AG09309 (cell line): ENCODE measurements around the gene ABCD1.

Experiments used
- DNase-seq: peaks from one replicate; pipeline ENCODE4 v3.0.0-alpha.2; 2010; ENCODE audit warnings: low read depth
- H3K4me3 ChIP-seq: 2 replicates; pipeline ENCODE4 v1.5.1; 2011; ENCODE audit warnings: mild to moderate bottlenecking, low read depth, low read length, moderate library complexity; ENCODE audit not compliant: control insufficient read depth
- TF ChIP-seq, protein P1 (sequence below): IDR thresholded peaks from 2 replicates; pipeline ENCODE4 v1.5.1; 2011; ENCODE audit warnings: mild to moderate bottlenecking, low read depth, low read length, inconsistent platforms; ENCODE audit not compliant: insufficient read depth, control insufficient read depth; ENCODE audit errors: missing control alignments

The ABCD1 gene

GRCh38 chrX:153766871-153767673 is 42.4 kb downstream of the ABCD1 start:
- DNase-seq, result no peak
- no peak overlapping the region; the same call in 1 of the 2 replicates for H3K4me3 ChIP-seq
- TF ChIP-seq, protein P1, sequence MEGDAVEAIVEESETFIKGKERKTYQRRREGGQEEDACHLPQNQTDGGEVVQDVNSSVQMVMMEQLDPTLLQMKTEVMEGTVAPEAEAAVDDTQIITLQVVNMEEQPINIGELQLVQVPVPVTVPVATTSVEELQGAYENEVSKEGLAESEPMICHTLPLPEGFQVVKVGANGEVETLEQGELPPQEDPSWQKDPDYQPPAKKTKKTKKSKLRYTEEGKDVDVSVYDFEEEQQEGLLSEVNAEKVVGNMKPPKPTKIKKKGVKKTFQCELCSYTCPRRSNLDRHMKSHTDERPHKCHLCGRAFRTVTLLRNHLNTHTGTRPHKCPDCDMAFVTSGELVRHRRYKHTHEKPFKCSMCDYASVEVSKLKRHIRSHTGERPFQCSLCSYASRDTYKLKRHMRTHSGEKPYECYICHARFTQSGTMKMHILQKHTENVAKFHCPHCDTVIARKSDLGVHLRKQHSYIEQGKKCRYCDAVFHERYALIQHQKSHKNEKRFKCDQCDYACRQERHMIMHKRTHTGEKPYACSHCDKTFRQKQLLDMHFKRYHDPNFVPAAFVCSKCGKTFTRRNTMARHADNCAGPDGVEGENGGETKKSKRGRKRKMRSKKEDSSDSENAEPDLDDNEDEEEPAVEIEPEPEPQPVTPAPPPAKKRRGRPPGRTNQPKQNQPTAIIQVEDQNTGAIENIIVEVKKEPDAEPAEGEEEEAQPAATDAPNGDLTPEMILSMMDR, result no peak

- H3K4me3 ChIP-seq, result no peak overlapping the region
- DNase-seq, result no peak
- TF ChIP-seq, protein P1, result no peak
Observed at GRCh38 chrX:153767674-153768055, 43.0 kb downstream of the ABCD1 start.

DNA sequence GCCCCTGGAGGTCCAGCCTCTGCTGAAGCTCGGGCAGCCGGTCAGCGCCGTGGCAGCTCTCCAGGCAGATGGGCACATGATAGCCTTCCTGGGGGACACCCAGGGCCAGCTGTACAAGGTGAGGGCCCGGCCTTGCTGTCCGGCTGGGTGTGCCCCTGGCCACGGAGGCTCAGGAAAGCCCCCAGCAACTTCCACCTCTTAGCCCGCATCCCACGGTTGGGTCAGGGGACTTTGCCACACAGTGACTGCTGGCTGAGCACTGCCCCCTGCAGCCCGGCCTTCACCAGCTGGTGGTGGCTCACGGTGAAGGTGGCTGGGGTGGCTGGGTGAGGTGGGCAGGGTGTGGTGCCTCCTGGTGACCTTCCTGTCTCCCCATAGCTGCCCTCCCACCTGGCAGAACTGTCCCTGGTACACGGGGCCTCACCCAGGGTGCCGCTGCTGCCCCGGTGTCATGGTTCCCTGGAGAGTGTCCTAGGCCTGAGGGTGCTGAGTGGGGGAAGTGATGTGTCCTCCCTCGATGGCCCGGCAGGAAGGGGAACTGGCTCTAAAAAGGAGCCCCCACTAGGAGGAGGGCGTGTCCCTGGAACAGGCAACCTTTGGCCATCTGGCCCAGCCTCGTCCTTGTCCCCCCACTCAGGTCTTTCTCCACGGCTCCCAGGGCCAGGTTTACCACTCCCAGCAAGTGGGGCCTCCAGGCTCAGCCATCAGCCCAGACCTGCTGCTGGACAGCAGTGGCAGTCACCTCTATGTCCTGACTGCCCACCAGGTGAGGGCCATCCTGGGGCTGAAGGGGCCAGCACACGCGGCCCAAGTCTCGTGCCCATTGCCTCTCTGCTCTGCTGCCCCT is 43.9 kb downstream of the ABCD1 start:
- TF ChIP-seq, protein P1, result no peak
- no peak overlapping the region for H3K4me3 ChIP-seq
- DNase-seq, result no peak

- TF ChIP-seq, protein P1, result no peak
Observed at GRCh38 chrX:153769158-153769864, 44.7 kb downstream of the ABCD1 start.

DNA sequence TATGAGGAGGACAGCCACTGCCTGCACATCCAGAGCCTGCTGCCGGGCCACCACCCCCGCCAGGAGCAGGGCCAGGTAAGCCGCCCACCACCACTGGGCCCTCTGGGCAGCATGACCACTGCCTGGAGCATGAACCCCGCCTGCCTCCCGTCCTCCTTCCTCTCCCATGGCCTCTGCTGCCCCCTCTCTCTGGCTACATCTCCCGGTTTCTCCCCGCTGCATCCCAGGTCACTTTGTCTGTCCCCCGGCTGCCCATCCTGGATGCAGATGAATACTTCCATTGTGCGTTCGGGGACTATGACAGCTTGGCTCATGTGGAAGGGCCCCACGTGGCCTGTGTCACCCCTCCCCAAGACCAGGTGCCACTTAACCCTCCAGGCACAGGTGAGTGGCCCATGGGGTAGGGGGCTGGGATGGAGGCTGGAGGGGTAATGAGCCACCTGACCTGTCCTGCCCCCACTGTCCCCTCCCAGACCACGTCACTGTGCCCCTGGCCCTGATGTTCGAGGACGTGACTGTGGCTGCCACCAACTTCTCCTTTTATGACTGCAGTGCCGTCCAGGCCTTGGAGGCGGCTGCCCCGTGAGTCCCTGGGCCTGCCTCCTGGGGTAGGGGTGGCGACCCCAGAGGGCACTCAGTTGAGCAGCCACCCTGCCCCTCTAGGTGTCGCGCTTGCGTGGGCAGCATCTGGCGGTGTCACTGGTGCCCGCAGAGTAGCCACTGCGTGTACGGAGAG is 45.4 kb downstream of the ABCD1 start:
- no peak overlapping the region for H3K4me3 ChIP-seq
- TF ChIP-seq, protein P1, result no peak
- DNase-seq, result no peak

More at GRCh38 chrX:153769158-153769864, 44.7 kb downstream of the ABCD1 start:
- no peak overlapping the region for H3K4me3 ChIP-seq
- DNase-seq, result no peak
